Ascending aorta (tissue), 2 donors: ENCODE results near the gene HMGN1. TPM values are rescaled to one million over a fixed set of nuclear protein-coding genes. Genes with fewer than 3 reads are reported as not detected.

Experiments
- DNase-seq, 2 donors: peaks; one replicate each; pipeline ENCODE4 v3.0.0-alpha.2; 2019; ENCODE audit warnings: low spot score in 2 of 2
- H3K27ac ChIP-seq, 2 donors: fragments of 200-600 bp; sonication (generic); one replicate each; pipeline ENCODE4 v1.5.1; 2016 to 2017; ENCODE audit warnings: mild to moderate bottlenecking in 1 of 2
- H3K27me3 ChIP-seq: fragments of 200-600 bp; sonication (generic); one replicate; pipeline ENCODE4 v1.5.1; 2017
- H3K36me3 ChIP-seq, 2 donors: fragments of 200-600 bp; sonication (generic); one replicate each; pipeline ENCODE4 v1.5.1; 2016
- H3K4me1 ChIP-seq, 2 donors: fragments of 200-600 bp; sonication (generic); one replicate each; pipeline ENCODE4 v1.5.1; 2016 to 2017; ENCODE audit warnings: mild to moderate bottlenecking in 1 of 2
- H3K4me3 ChIP-seq, 2 donors: fragments of 200-600 bp; sonication (generic); one replicate each; pipeline ENCODE4 v1.5.1; 2016 to 2017; ENCODE audit warnings: mild to moderate bottlenecking in 1 of 2
- H3K9me3 ChIP-seq, 2 donors: fragments of 200-600 bp; sonication (generic); one replicate each; pipeline ENCODE4 v1.5.1; 2016
- CTCF ChIP-seq, 3 experiments: fragments of 200-600 bp in 2 of 3; fragments of 450-650 bp in 1 of 3; sonication (generic) in 2 of 3; IDR thresholded peaks; one replicate each; pipeline ENCODE4 v1.5.1; 2016 to 2019; ENCODE audit warnings: antibody characterized with exemption in 3 of 3, mild to moderate bottlenecking in 1 of 3, moderate library complexity in 1 of 3
- intact Hi-C: fragments of 100-400 bp; cut with DNase I; formaldehyde crosslinking; loops from one replicate; pipeline ENCODE4 v1.15.1; 2023
- total RNA-seq: library from RNA; depleted of rRNA; stranded (reverse); fragments of >200 nt; gene quantifications from one replicate; pipeline ENCODE4 v1.1.0, GENCODE V29; 2016

The HMGN1 gene
- total RNA-seq, 1 donor from 2014 or later, result 22.7 TPM

GRCh38 chr21:39314143-39315027 lies 34.5 kb downstream of the HMGN1 start:
- peak in 1 of 2 donors; percentile 68 for DNase-seq
- peaks cover 0 to 14% of the 10 kb centered on the region in 2 donors for H3K4me1 ChIP-seq
- TF ChIP-seq CTCF (IDR thresholded peaks at IDR 0.05), result peak in 2 of 3 experiments; percentile 2 to 6
- H3K27ac ChIP-seq, result peak overlapping the region; percentile 91 to 99
- H3K36me3 ChIP-seq, result peaks cover 5 to 11% of the 10 kb centered on the region in 2 donors
- no peaks in the 10 kb centered on the region for H3K27me3 ChIP-seq
- no peaks in the 10 kb centered on the region for H3K9me3 ChIP-seq
- intact Hi-C loops, result loop anchor here (1.0 kb wide), 1 partner anchor 74 kb away; no protein-coding TSS in a partner anchor
- peak overlapping the region; percentile 98 to 100 for H3K4me3 ChIP-seq

- Histone ChIP-seq H3K4me3 (peak within 1 kb of the TSS; percentile 98 to 100), H3K27me3 (no peaks in the 10 kb centered on the region), H3K36me3 (peaks cover 5 to 13% of the 10 kb centered on the region in 2 donors), H3K27ac (peak within 1 kb of the TSS; percentile 91 to 99), H3K9me3 (no peaks in the 10 kb centered on the region), H3K4me1 (peaks cover 0 to 16% of the 10 kb centered on the region in 2 donors)
- peak in 1 of 2 donors; percentile 87 for DNase-seq
- peak; percentile 25 to 54 (median 36) for TF ChIP-seq CTCF (IDR thresholded peaks at IDR 0.05)
- intact Hi-C loops, result loop anchor here (1.0 to 2.0 kb wide), 3 partner anchors 35 to 131 kb away; partner anchors contain the start of gene LCA5L
Measured at GRCh38 chr21:39313571-39314142, 35.2 kb downstream of the HMGN1 start, which contains the start of gene BRWD1. TSS of gene BRWD1 (minus strand) at chr21:39313632. CDS start at chr21:39313491, 141 bp downstream.

- peak in 1 of 2 donors; percentile 66 for DNase-seq
- Histone ChIP-seq H3K4me3 (peak overlapping the region; percentile 98 to 100), H3K36me3 (peaks cover 5 to 14% of the 10 kb centered on the region in 2 donors), H3K9me3 (no peaks in the 10 kb centered on the region), H3K4me1 (peaks cover 0 to 16% of the 10 kb centered on the region in 2 donors), H3K27me3 (no peaks in the 10 kb centered on the region), H3K27ac (peak overlapping the region; percentile 91 to 99)
- intact Hi-C loops, result loop anchor here (1.0 to 2.0 kb wide), 2 partner anchors 35 to 132 kb away; partner anchors contain the start of gene LCA5L
- TF ChIP-seq CTCF (IDR thresholded peaks at IDR 0.05), result no peak
Measured at GRCh38 chr21:39313042-39313570, 35.8 kb downstream of the HMGN1 start.

- no peaks in the 10 kb centered on the region for H3K9me3 ChIP-seq
- no peak for TF ChIP-seq CTCF (IDR thresholded peaks at IDR 0.05)
- peak; percentile 60 to 95 for DNase-seq
- intact Hi-C loops, result loop anchor here (1.0 to 2.0 kb wide), 2 partner anchors 36 to 132 kb away; partner anchors contain the start of gene LCA5L
- H3K36me3 ChIP-seq, result peaks cover 5 to 14% of the 10 kb centered on the region in 2 donors
- H3K27ac ChIP-seq, result peak overlapping the region; percentile 91 to 99
- H3K4me1 ChIP-seq, result peaks cover 0 to 16% of the 10 kb centered on the region in 2 donors
- H3K27me3 ChIP-seq, result no peaks in the 10 kb centered on the region
- H3K4me3 ChIP-seq, result peak overlapping the region; percentile 98 to 100
Measured at GRCh38 chr21:39312112-39313041, 36.5 kb downstream of the HMGN1 start.
